ENCODE results near the gene SAP30BP.

GRCh38 chr17:75652934-75653549, 14.1 kb upstream of the SAP30BP start:
- TF ChIP-seq CTCF (IDR thresholded peaks at IDR 0.05) (peak; percentile 36 to 61 (median 45)), POLR2A (IDR thresholded peaks at IDR 0.05) (no peak)

Measured in esophagus squamous epithelium (tissue), 4 donors.